SW 1271 (cell line): ENCODE measurements around the gene ZFHX3.

ENCODE experiments used
- DNase-seq, 2 experiments: peaks; one replicate each; lab custom pipeline; 2025; lab: John Stamatoyannopoulos, UW

ZFHX3 gene

DNA sequence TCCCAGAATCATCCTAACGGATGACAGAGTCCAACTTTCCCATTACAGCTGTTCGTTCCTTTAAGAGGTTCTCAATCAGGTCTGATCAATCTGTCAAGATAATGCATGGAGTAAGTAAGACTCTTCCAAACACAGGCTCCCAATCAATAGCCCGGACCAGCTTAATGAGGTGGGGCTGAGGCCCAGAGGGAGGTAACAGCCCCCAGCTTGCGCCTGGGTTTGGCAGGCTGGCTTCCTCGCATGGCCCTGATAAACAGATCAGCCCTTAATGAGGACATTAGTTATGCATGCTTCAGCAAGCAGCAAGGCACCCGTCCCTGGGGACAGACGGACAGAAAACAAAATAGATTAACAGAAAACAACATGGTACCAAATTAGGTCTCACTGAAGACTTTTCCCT, 145.7 kb downstream of the ZFHX3 start:
- DNase-seq: no peak

DNA sequence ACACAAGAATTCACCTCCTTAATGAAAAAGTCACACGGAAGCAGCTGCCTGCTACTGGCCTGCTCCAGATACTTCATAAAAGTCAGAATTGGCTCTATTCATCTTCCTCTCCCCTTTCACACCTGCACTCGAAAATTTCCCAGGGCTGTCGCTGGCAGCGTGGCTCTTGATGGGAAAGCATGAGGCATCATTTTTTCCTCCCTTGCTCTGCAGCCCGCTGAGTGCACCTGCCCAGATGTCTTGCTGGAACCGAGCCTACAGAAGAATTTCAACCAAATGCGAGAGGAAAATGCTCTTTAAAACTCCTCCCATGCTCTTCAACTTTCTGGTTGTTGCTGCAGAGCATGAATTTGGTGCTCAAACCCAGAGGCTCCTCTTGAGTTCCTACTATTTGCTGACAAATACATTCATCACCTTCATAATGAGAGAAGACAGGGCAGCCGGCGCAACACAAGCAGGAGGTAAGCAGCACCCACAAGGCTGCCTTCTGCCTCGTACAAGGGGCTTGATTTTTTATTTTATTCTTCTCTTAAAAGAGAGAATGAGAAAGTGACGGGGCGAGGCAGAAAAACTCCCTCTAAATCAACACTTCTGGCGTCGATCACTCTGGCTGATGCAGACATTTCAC, 146.8 kb downstream of the ZFHX3 start:
- DNase-seq: no peak

DNA sequence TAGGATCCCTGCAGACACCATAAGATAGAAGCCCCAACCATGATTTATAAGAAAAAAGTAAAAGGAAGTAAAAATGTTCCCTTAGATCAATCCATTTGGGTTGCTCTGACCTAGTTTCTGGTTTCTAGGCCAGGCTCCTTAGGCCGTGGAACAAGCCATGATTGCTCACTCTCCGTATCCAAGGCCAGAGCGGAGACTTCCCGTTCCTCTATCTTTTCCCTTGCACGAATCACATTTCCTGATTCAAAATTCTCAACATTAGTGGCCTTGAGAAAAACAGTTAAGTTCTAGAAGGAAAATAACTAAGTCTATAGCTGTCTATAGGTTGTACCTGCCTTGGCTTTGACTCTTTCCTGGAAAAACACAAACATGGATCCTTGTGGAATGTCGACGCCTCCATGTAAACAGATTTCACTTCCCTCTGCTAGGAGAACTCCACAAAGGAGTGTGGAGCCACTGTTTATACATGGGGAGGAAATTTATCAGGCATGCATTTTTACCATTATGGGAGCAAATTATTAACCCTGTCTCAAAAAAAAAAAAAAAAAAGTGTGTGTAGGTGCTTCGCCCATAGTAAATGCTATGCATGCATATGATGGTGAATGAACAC, 149.6 kb downstream of the ZFHX3 start:
- DNase-seq: no peak

DNA sequence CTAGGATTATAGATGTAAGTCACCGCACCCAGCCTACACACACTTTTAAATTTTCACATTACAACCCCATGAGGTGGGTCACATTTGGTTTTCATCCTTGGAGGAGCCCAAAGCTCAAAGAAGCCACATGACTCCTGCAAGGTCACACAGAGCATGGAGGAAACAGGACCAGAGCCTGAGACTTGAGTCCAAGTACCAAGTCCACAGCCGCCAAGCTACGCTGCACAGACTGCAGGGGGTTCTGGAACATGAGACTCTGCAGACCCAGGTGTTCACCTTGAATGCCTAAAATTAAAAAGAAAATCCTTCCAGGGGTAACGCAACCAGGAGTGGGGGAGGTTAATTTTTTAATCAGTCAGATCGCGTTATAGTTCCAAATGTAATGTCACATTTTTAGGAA, 150.2 kb downstream of the ZFHX3 start:
- no peak for DNase-seq

DNA sequence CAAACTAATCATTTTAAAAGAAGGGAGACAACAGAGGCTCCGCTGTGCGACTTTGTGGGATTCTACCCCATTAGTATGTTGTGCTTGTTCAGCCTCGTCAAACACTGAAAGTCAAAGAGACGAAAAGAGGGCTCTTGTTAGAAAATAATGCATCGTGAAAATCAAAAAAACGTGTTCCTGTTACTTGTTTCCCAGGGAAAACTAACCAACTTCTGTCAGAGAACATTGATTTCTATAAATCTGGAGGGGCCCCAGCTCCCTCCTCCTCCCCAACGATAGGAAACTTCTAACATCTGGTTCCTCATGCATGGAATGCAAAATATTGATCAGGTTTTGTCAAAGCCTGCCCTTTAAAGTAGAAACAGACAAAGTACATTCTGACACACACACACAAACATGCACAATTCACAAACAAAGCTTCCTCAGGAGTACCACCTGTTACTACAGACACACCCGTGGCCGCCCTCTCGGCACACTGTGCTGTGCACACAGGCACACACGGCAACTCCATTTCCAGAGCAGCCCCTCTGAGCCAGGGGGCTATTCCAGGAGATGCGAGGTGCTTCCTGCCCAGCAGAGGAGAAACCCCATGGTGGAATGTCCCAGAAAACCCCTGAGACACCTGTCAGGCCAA, 151.3 kb downstream of the ZFHX3 start:
- no peak for DNase-seq

- DNase-seq: no peak
Measured at GRCh38 chr16:72895951-72896350, 152.0 kb downstream of the ZFHX3 start.

GRCh38 chr16:72894293-72895151, 153.4 kb downstream of the ZFHX3 start:
- DNase-seq: no peak

- DNase-seq: no peak
Measured at GRCh38 chr16:72891291-72892227, 156.4 kb downstream of the ZFHX3 start.

- DNase-seq: no peak
Measured at GRCh38 chr16:72890587-72890986, 157.3 kb downstream of the ZFHX3 start.

GRCh38 chr16:72889616-72890582, 158.0 kb downstream of the ZFHX3 start:
- DNase-seq: no peak

DNA sequence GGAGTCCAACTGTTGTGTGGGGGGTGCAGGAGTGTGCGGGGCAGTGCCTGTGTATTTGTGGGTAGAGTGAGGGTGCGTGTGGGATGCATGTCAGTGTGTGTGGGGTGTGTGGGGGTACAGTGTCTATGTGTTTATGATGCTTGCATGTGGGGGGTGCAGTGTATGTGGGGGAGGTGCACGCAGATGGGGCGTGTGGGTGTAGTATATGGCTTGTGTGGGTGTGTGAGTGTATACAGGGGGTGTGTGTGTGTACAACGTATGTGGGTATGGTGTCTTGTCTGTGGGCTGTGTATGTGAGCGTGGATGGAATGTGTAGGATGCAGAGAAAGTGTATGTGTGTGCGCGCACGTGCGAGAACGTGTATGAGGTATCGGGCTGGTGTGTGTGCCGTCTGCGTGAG, 160.4 kb downstream of the ZFHX3 start:
- no peak for DNase-seq

DNA sequence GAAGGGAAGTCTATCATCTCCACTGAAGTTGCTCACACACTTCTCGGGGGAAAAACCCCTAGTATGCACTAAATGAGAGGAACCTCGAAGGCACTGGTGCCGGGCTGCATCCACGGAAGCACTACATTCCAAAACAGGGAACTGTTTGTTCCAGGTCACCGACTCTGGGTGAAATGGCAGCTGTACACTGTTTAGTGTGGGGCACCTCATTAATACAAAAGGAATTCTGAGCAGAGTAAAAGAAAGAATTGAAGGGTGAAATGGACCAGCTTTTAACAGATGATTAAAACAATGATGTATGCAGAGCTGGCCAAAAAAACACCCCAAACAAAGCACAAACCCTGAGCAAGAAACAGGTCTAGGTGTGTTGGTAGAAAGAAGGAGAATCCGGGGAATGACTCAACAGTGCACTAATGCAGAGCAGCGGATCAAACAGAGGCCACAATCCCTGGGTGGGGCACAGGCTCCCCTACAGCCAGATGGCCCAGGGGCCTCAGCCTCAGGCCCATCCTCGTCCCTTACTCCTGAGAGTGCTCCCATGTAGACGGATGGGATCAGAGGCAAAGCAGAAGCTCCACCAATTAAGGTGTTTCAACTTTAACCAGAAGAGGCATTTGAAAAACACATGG, 161.5 kb downstream of the ZFHX3 start:
- DNase-seq: no peak

GRCh38 chr16:72884573-72884972, 163.4 kb downstream of the ZFHX3 start:
- DNase-seq: no peak

DNA sequence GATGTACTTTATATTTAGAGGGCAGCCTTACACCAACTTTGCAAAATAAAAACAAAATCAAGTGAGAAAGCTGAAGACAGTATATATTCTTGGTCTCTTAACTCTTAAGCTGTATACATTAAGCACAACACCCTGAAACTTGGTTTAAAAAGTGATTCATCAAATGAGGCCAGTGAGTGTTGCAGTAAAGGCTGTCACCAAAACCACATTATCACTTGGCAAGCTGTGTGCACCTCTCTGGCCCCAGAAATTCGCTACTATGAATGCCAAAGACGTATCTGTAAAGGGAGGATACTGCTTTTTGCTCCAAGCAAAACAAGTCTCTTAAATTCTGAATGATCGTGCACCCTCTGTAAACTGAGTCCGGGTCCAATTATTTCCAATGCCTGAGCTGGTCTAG, 163.9 kb downstream of the ZFHX3 start:
- DNase-seq: no peak

- DNase-seq: no peak
Measured at GRCh38 chr16:72879846-72880245, 168.1 kb downstream of the ZFHX3 start.

GRCh38 chr16:72878301-72879269, 169.3 kb downstream of the ZFHX3 start:
- DNase-seq: no peak

DNA sequence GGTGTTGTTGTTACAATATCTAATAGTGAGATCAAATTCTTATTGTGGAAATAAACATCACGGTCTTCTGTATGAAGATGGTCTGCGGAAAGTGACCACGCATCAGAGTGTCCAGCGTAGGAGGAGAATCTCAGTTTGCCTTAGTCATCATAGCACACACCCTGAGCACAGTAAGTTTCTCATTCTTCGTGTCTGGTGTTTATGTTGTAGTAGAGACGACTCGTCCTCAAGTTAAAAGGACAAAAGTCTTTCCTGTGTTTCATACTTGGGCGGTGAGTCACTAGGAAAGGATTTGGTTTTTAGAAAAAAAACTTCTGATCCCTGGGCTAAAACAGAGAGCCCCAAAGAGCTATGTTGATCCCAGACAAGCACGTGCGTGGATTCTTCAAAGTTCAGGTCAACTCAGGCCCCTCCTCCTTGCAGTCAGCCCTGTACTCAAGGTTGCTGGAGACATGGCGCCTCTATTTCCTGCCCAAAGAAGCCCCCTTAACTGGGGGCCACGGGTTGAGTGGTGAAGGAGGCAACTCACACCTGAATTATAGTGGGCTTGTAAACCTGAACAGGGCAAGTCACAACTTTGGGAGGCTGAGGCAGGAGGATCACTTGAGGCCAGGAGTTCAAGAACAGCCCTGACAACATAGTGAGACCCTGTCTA, 170.4 kb downstream of the ZFHX3 start:
- DNase-seq: peak; percentile 64 to 83

DNA sequence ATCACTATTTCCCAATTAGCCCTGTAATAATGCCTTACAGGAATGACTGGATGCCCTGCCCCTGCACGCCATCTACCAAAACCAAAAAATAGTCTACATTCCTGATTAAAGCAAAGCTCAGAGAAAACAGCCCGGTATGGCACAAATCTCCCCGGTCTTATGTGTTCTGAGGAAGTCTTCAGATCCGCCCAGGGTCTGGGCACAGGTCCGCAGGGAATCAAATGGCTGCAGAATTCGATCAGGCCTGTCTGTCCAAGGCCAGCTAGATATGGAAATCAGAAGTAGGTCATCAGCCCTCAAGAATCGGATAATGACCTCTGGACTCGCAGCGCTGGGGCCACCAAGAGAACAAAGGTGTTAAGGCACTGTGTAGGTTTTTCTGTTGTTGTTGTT, 171.0 kb downstream of the ZFHX3 start:
- DNase-seq: no peak
